ENCODE measurements around the gene C20orf202.

C20orf202 gene

DNA sequence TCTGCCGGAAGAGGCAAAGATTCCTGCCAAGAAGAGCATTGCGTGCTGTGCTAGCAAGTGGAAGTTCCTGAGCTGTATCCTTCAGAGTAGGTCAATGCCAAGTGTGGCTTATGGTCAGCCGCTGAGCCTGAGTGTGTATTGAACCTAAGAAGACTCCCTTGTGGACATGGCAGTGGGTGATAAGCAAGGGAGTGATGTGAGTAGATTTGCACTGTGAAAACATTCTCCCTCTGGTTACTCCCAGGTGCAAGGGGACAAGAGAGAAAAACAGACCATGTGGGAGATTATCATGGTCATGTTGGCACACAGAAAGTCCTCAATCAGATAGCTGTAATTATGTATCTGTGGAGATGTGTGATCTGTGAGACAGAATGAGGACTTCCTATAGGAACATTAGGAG, 12.4 kb upstream of the C20orf202 start:
- no peak overlapping the region for H3K4me3 Mint-ChIP-seq
- DNase-seq, result no peak
- H3K36me3 Mint-ChIP-seq (ENCODE audit: low read depth), result no peaks in the 10 kb centered on the region
- H3K4me1 Mint-ChIP-seq (ENCODE audit: low read depth), result peaks cover 1% of the 10 kb centered on the region
- H3K27me3 Mint-ChIP-seq, result peaks cover 11% of the 10 kb centered on the region
- no peaks in the 10 kb centered on the region for H3K9me3 Mint-ChIP-seq
- H3K27ac Mint-ChIP-seq, result no peak overlapping the region

DNA sequence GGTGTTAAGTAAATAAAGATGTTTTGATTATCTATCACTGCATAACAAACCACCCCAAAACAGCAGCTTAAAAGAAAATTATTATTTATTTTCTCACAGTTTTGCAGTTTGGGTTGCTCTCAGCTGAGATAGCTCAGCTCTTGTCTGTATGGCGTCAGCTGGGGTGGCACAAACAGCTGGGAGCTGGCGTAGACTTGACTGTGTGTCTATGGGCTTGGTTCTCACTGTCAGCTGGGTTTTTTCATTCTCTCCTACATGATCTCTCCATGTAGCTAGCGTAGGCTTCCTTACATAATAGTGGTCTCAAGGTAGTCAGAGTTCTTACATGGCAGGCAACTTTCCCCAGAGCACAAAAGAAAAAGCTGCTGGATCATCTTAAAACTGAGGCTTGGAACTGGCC, 12.0 kb upstream of the C20orf202 start:
- peaks cover 6% of the 10 kb centered on the region for H3K27me3 Mint-ChIP-seq
- no peak overlapping the region for H3K4me3 Mint-ChIP-seq
- no peak overlapping the region for H3K27ac Mint-ChIP-seq
- DNase-seq, result no peak
- H3K36me3 Mint-ChIP-seq (ENCODE audit: low read depth), result no peaks in the 10 kb centered on the region
- H3K4me1 Mint-ChIP-seq (ENCODE audit: low read depth), result no peaks in the 10 kb centered on the region
- no peaks in the 10 kb centered on the region for H3K9me3 Mint-ChIP-seq

DNA sequence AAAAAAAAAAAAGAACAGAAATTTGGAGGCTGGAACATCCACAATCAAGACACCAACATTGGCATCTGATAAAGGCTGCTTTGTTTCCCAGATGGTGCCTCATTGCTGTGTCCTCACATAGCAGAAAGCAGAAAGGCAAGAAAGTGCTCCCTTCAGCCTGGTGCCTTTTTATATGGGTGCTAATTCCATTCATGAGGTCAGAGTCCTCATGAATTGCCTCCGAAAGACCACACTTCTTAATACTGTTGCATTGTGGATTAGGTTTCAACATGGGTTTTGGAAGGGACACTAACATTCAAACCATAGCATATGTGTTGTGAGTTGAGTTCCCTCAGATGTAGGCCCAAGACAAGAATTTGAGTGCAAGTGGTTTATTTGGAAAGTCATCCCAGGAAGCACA, 8.0 kb upstream of the C20orf202 start:
- H3K4me1 Mint-ChIP-seq (ENCODE audit: low read depth), result peaks cover 4% of the 10 kb centered on the region
- no peaks in the 10 kb centered on the region for H3K36me3 Mint-ChIP-seq (ENCODE audit: low read depth)
- H3K27ac Mint-ChIP-seq, result no peak overlapping the region
- H3K27me3 Mint-ChIP-seq, result peaks cover 4% of the 10 kb centered on the region
- H3K4me3 Mint-ChIP-seq, result no peak overlapping the region
- no peaks in the 10 kb centered on the region for H3K9me3 Mint-ChIP-seq
- no peak for DNase-seq

DNA sequence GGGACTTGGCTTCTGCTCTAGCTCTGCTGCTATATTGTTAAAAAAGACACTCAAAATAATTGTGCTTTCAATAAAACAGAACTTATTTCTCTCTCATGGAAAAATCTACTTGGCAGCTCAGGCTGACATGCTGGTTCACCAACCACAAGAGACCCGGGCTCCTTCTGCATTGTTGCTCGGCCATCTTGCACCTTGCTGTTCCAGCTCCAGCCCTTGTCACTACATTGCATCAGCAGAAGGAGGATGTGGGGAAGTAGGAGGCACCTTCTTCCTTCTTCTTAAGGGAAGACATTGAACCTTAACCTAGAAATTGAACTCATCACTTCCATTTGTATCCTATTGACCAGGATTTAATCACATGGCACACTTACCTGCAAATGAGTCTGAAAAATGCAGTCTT, 6.6 kb upstream of the C20orf202 start:
- H3K27me3 Mint-ChIP-seq, result no peaks in the 10 kb centered on the region
- peaks cover 5% of the 10 kb centered on the region for H3K4me1 Mint-ChIP-seq (ENCODE audit: low read depth)
- H3K36me3 Mint-ChIP-seq (ENCODE audit: low read depth), result no peaks in the 10 kb centered on the region
- H3K4me3 Mint-ChIP-seq, result no peak overlapping the region
- H3K9me3 Mint-ChIP-seq, result no peaks in the 10 kb centered on the region
- no peak for DNase-seq
- H3K27ac Mint-ChIP-seq, result no peak overlapping the region

DNA sequence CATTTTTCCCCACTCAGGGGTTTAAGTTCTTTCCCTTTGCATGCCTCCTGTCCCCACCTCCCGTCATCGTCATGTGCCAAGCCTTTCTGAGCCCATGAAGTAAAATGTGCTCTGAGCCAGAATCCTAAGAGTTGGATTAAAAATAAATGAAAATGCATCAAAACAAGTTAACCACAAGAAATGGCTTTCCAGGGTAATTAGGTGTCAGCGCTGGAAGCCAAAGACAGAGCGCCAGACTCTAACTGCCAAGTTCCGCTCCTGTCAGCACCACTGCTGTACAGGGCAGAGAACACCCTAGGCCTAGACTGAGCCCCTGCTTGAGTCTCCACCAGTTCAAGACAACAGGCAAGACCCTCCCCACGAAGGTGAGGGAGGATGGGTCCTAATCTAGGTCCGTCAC, 5.5 kb upstream of the C20orf202 start:
- Mint-ChIP-seq H3K27me3 (no peaks in the 10 kb centered on the region), H3K4me3 (no peak overlapping the region), H3K4me1 (ENCODE audit: low read depth) (peaks cover 5% of the 10 kb centered on the region), H3K27ac (no peak overlapping the region), H3K9me3 (no peaks in the 10 kb centered on the region), H3K36me3 (ENCODE audit: low read depth) (no peaks in the 10 kb centered on the region)
- DNase-seq, result no peak

DNA sequence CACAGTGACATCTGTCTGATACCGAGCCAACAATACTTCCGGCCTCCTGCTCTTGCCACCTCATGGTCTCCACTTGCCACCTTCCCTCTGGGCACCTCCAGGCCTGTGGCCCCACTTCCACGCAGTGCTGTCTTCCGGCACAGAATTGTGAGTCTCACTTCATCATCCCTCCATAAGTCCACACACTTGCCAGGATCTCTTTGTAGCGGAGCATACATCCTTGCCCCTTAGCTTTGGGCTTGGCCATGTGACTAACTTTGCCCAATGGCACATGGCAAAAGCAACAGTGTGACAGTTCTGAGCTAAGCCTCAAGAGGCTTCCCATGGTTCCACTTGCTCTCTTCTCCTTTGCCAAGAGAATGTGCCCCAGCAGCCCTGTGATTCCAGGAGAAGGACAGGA, 4.5 kb upstream of the C20orf202 start:
- Mint-ChIP-seq H3K27me3 (no peaks in the 10 kb centered on the region), H3K4me3 (no peak overlapping the region), H3K9me3 (no peaks in the 10 kb centered on the region), H3K36me3 (ENCODE audit: low read depth) (no peaks in the 10 kb centered on the region), H3K4me1 (ENCODE audit: low read depth) (peaks cover 5% of the 10 kb centered on the region), H3K27ac (no peak overlapping the region)
- no peak for DNase-seq

DNA sequence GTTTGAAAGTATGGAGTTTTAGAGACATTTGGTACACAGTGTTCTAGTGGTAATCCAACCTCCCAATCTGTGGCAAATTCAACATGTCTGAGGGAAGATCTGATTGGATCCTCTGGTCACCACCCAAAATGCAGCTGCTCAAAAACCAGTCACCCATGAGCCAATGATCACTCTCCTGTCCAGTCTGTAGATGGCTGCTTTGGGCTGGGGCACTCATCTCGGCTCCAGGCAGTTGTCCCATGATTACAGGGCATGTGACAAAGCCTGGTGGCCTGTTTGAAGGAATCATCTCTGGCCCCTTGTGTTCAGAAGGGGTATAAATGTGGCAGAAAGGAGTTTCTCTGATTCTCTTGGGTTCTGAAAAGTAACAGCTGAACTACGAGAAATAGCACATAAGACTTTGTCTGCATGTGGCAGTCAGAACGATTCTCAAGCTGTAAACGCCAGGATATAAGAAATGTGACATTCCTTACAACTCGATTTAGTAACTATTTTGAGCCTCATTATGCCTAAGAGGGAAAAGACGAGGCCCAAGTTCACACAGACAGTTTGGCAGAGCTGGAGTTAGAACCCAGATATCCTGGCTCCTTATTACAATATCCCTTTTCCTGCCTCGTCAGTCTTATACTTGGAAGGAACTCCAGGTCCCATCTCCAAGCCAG, 3.9 kb upstream of the C20orf202 start:
- Mint-ChIP-seq H3K27ac (no peak overlapping the region), H3K27me3 (no peaks in the 10 kb centered on the region)

DNA sequence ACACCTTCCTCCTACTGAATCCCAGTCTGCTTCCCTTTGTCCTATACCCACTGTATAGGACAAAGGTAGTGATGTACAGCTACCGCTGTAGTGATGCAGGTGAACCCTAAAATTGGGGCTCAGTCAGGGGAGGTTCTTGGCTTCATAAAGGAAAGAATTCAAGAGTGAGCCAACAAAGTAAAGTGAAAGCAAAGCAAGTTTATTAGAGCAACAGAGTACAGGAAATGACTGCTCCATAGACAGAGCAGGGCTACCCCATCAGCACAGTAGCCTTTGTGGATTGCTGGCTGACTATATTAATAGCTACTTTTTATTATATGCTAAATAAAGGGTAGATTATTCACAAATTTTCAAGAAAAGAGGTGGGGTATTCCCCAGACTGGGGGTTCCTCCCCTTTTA, 3.3 kb upstream of the C20orf202 start:
- Mint-ChIP-seq H3K36me3 (ENCODE audit: low read depth) (no peaks in the 10 kb centered on the region), H3K9me3 (no peaks in the 10 kb centered on the region), H3K27ac (no peak overlapping the region), H3K4me1 (ENCODE audit: low read depth) (peaks cover 5% of the 10 kb centered on the region), H3K4me3 (no peak overlapping the region), H3K27me3 (no peaks in the 10 kb centered on the region)
- DNase-seq, result no peak

More for the DNA sequence above, 3.9 kb upstream of the C20orf202 start:
- Mint-ChIP-seq H3K9me3 (no peaks in the 10 kb centered on the region), H3K4me1 (ENCODE audit: low read depth) (peaks cover 5% of the 10 kb centered on the region), H3K36me3 (ENCODE audit: low read depth) (no peaks in the 10 kb centered on the region), H3K4me3 (no peak overlapping the region)
- no peak for DNase-seq

DNA sequence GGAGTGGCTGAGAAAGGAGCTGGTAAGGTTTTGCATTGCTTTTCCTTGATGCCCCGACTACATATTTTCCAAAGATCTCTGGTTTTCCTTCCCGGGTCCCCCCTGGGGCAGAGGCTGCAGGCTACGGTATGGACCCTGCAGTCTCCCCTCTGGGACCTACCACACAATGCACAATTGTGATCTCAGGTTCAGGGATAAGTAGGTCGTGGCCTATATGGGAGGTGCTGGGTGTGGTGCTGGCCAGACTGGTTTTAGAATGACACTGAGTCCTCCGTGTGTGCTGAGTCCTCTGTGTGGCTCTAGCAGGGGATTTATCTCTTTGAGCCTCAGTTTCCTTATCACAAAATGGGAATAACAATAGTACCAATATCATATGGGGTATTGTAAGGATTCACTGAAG, 376 bp downstream of the C20orf202 start:
- H3K4me3 Mint-ChIP-seq, result no peak overlapping the region
- no peak for DNase-seq
- peaks cover 5% of the 10 kb centered on the region for H3K4me1 Mint-ChIP-seq (ENCODE audit: low read depth)
- H3K27me3 Mint-ChIP-seq, result no peaks in the 10 kb centered on the region
- no peak overlapping the region for H3K27ac Mint-ChIP-seq
- H3K9me3 Mint-ChIP-seq, result no peaks in the 10 kb centered on the region
- no peaks in the 10 kb centered on the region for H3K36me3 Mint-ChIP-seq (ENCODE audit: low read depth)

DNA sequence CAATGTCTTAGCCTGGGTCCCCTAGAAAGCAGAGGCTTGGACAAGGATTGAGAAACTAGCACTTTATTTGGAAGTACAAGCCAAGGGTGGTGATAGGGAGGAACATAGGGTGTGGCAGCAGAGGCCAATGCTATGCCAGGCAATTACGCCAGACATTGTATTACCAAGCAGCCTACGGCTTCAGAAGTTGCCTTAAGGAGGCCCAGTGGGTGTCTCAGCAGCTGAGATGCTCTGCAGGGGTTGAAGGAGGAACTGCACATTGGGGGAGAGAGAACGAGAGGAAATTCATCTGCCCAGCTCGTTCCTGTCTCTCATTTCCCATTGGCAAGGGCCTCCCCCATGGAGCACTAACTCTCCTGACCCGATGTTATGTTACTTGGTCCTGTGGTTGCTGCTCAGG, 859 bp downstream of the C20orf202 start:
- Mint-ChIP-seq H3K4me3 (no peak overlapping the region), H3K9me3 (no peaks in the 10 kb centered on the region), H3K27ac (no peak overlapping the region), H3K27me3 (no peaks in the 10 kb centered on the region), H3K36me3 (ENCODE audit: low read depth) (no peaks in the 10 kb centered on the region), H3K4me1 (ENCODE audit: low read depth) (peaks cover 5% of the 10 kb centered on the region)
- DNase-seq, result no peak

DNA sequence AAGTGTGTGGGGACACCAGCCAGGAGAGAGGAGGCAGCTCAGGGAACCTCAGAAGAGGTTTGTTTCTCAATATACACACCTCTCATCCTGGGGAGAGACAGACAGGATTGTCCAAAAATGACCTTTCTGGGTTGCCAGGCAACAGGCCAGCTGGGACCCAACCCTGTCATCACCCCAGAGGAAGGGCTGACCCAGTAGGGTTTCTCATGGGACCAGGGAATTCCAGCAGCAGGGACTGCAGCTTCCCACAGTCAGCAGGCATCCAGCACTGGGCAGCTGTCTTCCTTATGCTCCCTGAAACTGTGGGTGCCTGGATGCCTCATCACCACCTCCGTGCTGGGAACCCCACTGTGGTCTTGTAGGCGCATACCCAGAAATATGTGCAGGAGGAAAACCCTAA, 1.3 kb downstream of the C20orf202 start:
- Mint-ChIP-seq H3K36me3 (ENCODE audit: low read depth) (no peaks in the 10 kb centered on the region), H3K4me1 (ENCODE audit: low read depth) (peaks cover 5% of the 10 kb centered on the region), H3K4me3 (no peak overlapping the region), H3K27me3 (no peaks in the 10 kb centered on the region), H3K27ac (no peak overlapping the region), H3K9me3 (no peaks in the 10 kb centered on the region)
- no peak for DNase-seq

DNA sequence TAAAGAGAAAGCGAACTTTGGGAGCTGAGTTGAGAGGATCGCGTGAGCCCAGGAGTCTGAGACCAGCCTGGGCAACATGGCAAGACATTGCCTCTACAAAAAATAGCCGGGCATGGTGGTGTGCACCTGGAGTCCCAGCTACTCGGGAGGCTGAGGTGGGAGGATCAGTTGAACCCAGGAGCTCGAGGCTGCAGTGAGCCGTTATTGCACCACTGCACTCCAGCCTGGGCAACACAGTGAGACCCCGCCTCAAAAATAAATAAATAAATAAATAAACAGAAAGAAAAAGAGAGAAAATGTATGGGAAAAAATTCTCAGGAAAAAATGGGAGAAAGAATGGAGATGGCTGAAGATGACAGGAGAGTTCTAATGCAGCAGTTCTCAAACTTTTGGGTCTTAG, 2.5 kb downstream of the C20orf202 start:
- H3K27me3 Mint-ChIP-seq, result no peaks in the 10 kb centered on the region

DNA sequence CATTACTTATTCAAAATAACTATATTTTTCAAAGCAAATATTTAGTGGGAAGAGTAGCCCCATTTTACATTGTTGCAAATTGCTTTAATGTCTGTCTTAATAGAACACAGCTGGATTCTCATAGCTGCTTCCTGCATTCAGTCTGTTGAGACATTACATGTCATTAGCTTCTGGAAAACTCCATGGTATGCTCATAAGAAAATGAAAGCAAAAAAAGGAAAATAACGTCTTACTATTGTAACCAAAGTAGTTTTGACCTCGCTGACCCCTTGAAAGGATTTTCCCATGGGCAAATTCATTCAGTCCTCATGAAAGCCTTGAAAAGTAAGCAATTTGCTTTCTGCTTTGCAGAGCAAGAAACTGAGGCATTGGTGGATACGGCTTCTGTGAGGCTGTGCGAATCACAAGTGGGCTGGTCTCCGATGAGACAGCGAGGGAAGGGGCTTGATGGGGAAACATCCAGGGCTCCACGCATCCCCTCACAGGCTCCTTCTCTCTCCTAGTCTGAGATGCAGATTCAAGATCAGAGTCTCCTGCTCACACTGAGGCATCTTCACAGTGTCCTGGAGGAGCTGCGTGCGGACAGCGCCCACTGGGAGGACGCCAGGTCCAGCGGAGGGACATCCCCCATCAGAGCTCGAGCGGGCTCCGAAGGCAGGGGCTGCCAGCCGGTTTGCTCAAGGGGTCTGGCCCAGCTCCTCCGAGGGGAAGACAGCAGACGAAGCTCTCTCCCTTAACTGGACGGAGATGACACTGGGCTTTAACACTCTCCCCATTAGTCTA, 3.3 kb downstream of the C20orf202 start:
- H3K27me3 Mint-ChIP-seq, result no peaks in the 10 kb centered on the region

More for the DNA sequence above, 2.5 kb downstream of the C20orf202 start:
- Mint-ChIP-seq H3K27ac (no peak overlapping the region), H3K4me3 (no peak overlapping the region), H3K4me1 (ENCODE audit: low read depth) (no peaks in the 10 kb centered on the region), H3K36me3 (ENCODE audit: low read depth) (no peaks in the 10 kb centered on the region), H3K9me3 (no peaks in the 10 kb centered on the region)
- DNase-seq, result no peak

DNA sequence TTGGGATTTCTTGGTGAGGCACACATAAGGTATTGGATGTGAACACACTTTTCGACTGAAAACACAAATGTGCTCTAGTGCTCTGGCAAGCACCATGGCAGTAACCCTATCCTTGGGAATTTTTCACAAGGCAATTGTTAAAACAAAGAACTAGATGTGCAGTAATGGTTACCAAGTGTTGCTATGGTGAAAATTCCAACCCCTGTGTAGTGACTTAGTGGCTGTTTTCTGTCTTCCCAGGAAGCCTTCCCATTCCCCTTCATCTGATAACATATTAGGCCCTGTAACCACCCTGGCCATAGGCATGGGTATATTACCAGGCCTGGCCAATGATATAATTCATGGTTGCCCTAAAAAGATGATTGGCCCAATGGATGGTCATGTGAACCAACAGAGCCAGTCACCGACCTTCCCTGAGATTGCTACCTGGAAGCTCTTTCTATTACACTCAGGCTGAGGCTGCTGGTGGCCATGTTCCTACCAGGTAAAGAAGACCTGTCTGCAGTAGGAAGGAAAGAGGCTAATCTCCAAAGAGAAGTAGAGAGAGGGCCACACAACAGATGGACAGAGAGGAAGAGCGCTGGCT, 4.1 kb downstream of the C20orf202 start:
- Mint-ChIP-seq H3K4me3 (no peak overlapping the region), H3K4me1 (ENCODE audit: low read depth) (peaks cover under 1% of the 10 kb centered on the region), H3K27me3 (no peaks in the 10 kb centered on the region), H3K36me3 (ENCODE audit: low read depth) (no peaks in the 10 kb centered on the region), H3K27ac (no peak overlapping the region), H3K9me3 (no peaks in the 10 kb centered on the region)
- no peak for DNase-seq

More for the DNA sequence above, 3.3 kb downstream of the C20orf202 start:
- no peaks in the 10 kb centered on the region for H3K36me3 Mint-ChIP-seq (ENCODE audit: low read depth)
- H3K9me3 Mint-ChIP-seq, result no peaks in the 10 kb centered on the region
- no peak for DNase-seq
- H3K4me3 Mint-ChIP-seq, result no peak overlapping the region
- H3K27ac Mint-ChIP-seq, result no peak overlapping the region
- H3K4me1 Mint-ChIP-seq (ENCODE audit: low read depth), result no peaks in the 10 kb centered on the region
